Testis (tissue), 3 donors: ENCODE data around the gene STAT4. TPM values are rescaled to one million over a fixed set of nuclear protein-coding genes. Genes with fewer than 3 reads are reported as not detected.

Source experiments
- DNase-seq: peaks from one replicate; pipeline ENCODE4 v3.0.0-alpha.2; 2019
- H3K27ac ChIP-seq, 2 donors: fragments of 200-600 bp; sonication (generic); one replicate each; pipeline ENCODE4 v1.5.1; 2019
- H3K27me3 ChIP-seq: fragments of 200-600 bp; sonication (generic); one replicate; pipeline ENCODE4 v1.5.1; 2019
- H3K36me3 ChIP-seq: fragments of 200-600 bp; sonication (generic); one replicate; pipeline ENCODE4 v1.5.1; 2017; ENCODE audit warnings: low read depth; ENCODE audit errors: missing control alignments
- H3K4me1 ChIP-seq: fragments of 200-600 bp; sonication (generic); one replicate; pipeline ENCODE4 v1.5.1; 2019
- H3K4me3 ChIP-seq, 2 donors: fragments of 200-600 bp; sonication (generic); one replicate each; pipeline ENCODE4 v1.5.1; 2017 to 2019
- H3K9me3 ChIP-seq: fragments of 200-600 bp; sonication (generic); one replicate; pipeline ENCODE4 v1.5.1; 2017
- CTCF ChIP-seq, 3 experiments: fragments of 450-650 bp in 2 of 3; fragments of 200-600 bp in 1 of 3; sonication (generic) in 1 of 3; IDR thresholded peaks; one replicate each; pipeline ENCODE4 v1.5.1; 2016 to 2019; ENCODE audit warnings: antibody characterized with exemption in 3 of 3, mild to moderate bottlenecking in 2 of 3, moderate library complexity in 1 of 3
- POLR2A ChIP-seq: fragments of 450-650 bp; IDR thresholded peaks from one replicate; pipeline ENCODE4 v1.6.1; 2017; ENCODE audit warnings: antibody characterized with exemption, mild to moderate bottlenecking, moderate library complexity
- WGBS, 2 donors: methylation state at CpG; one replicate each; pipeline ENCODE4 v1.1.5; 2018; 5-methylcytosine and 5-hydroxymethylcytosine counted together
- intact Hi-C: fragments of 100-400 bp; cut with DNase I; formaldehyde crosslinking; loops from one replicate; pipeline ENCODE4 v1.15.1; 2023; ENCODE audit warnings: low total_unique reads
- polyA plus RNA-seq: library from polyadenylated mRNA; stranded (reverse); fragments of 350-450 nt; fragmentation: Illumina TruSeq; extraction: RNeasy Lipid Tissue Mini Kit (QIAGEN cat#74804); gene quantifications from one replicate; pipeline ENCODE4 v1.2.3, GENCODE V29; 2014; ENCODE audit warnings: low read depth, low replicate concordance; ENCODE audit not compliant: insufficient read depth
- total RNA-seq, 2 donors: library from RNA; depleted of rRNA; stranded (reverse); fragments of >200 nt; gene quantifications; one replicate each; pipeline ENCODE4 v1.2.3, GENCODE V29; 2016

Gene STAT4
- total and polyA plus RNA-seq, 3 donors from 2014 or later: 23.0 to 59.4 (median 36.4) TPM

- no peaks in the 10 kb centered on the region for H3K4me1 ChIP-seq
- H3K9me3 ChIP-seq: no peaks in the 10 kb centered on the region
- H3K27ac ChIP-seq: no peak overlapping the region
- no peaks in the 10 kb centered on the region for H3K36me3 ChIP-seq
- intact Hi-C loops: no loop called here
- H3K27me3 ChIP-seq: no peaks in the 10 kb centered on the region
- H3K4me3 ChIP-seq: no peak overlapping the region
- TF ChIP-seq CTCF (IDR thresholded peaks at IDR 0.05) (no peak), POLR2A (no peak)
- no peak for DNase-seq
These were observed 64.1 kb downstream of the STAT4 start for GRCh38 chr2:191086706-191087105.

- TF ChIP-seq POLR2A (no peak), CTCF (IDR thresholded peaks at IDR 0.05) (no peak)
- Histone ChIP-seq H3K27me3 (no peaks in the 10 kb centered on the region), H3K36me3 (no peaks in the 10 kb centered on the region), H3K4me1 (no peaks in the 10 kb centered on the region), H3K9me3 (no peaks in the 10 kb centered on the region), H3K4me3 (no peak overlapping the region), H3K27ac (no peak overlapping the region)
- no peak for DNase-seq
- intact Hi-C loops: no loop called here
- 95 to 96% methylated on average over 3 of the region's 3 CpGs for WGBS, 2 donors
These were observed 67.3 kb downstream of the STAT4 start for GRCh38 chr2:191083540-191083939.

- intact Hi-C loops: no loop called here
- TF ChIP-seq POLR2A (no peak), CTCF (IDR thresholded peaks at IDR 0.05) (no peak)
- H3K9me3 ChIP-seq: no peaks in the 10 kb centered on the region
- H3K27ac ChIP-seq: no peak overlapping the region
- DNase-seq: no peak
- no peaks in the 10 kb centered on the region for H3K27me3 ChIP-seq
- H3K36me3 ChIP-seq: no peaks in the 10 kb centered on the region
- no peaks in the 10 kb centered on the region for H3K4me1 ChIP-seq
- no peak overlapping the region for H3K4me3 ChIP-seq
- WGBS, 2 donors: 71 to 89% methylated on average over 2 of the region's 2 CpGs
These were observed 68.5 kb downstream of the STAT4 start for GRCh38 chr2:191082321-191082720.

- Histone ChIP-seq H3K4me3 (no peak overlapping the region), H3K27me3 (no peaks in the 10 kb centered on the region), H3K4me1 (no peaks in the 10 kb centered on the region), H3K27ac (no peak overlapping the region), H3K9me3 (no peaks in the 10 kb centered on the region), H3K36me3 (no peaks in the 10 kb centered on the region)
- WGBS, 2 donors: 49 to 90% methylated on average over 3 of the region's 3 CpGs
- TF ChIP-seq POLR2A: no peak
- intact Hi-C loops: no loop called here
- no peak for DNase-seq
These were observed 69.2 kb downstream of the STAT4 start for GRCh38 chr2:191081411-191082155.

GRCh38 chr2:191078165-191078867 lies 72.5 kb downstream of the STAT4 start:
- no peaks in the 10 kb centered on the region for H3K4me1 ChIP-seq
- intact Hi-C loops: no loop called here
- no peak overlapping the region for H3K4me3 ChIP-seq
- no peaks in the 10 kb centered on the region for H3K36me3 ChIP-seq
- H3K9me3 ChIP-seq: no peaks in the 10 kb centered on the region
- no peak for DNase-seq
- H3K27me3 ChIP-seq: no peaks in the 10 kb centered on the region
- no peak overlapping the region for H3K27ac ChIP-seq
- TF ChIP-seq POLR2A: no peak
- no peak for TF ChIP-seq CTCF (IDR thresholded peaks at IDR 0.05)
- 56 to 61% methylated on average over 3 of the region's 3 CpGs for WGBS, 2 donors
